ENCODE data around the gene LY86. TPM values are rescaled to one million over a fixed set of nuclear protein-coding genes. Genes with fewer than 3 reads are reported as not detected.

The LY86 gene
- total RNA-seq, 2 donors from 2014 or later: 2.3 TPM; not detected in 1

- no peak for ATAC-seq
- WGBS, 2 donors: 52 to 62% methylated on average over 3 of the region's 3 CpGs
- H3K27ac ChIP-seq: no peak overlapping the region
These were observed 67.8 kb downstream of the LY86 start for GRCh38 chr6:6656287-6656686.

GRCh38 chr6:6657085-6657819 lies 68.7 kb downstream of the LY86 start:
- WGBS, 2 donors: 82 to 87% methylated on average over 8 of the region's 8 CpGs
- ATAC-seq (no peak), DNase-seq (no peak)
- Histone ChIP-seq H3K36me3 (replicated peaks in 1 of 2; ENCODE audit: insufficient read depth in 1 of 2, low read depth in 2 of 2) (no peaks in the 10 kb centered on the region), H3K27me3 (no peaks in the 10 kb centered on the region), H3K9me3 (no peaks in the 10 kb centered on the region), H3K4me3 (no peak overlapping the region), H3K4me1 (no peaks in the 10 kb centered on the region), H3K27ac (no peak overlapping the region)
- intact Hi-C loops (cut with DNase I): no loop called here
- TF ChIP-seq CTCF (IDR thresholded peaks at IDR 0.05) (no peak), POLR2A (IDR thresholded peaks at IDR 0.05) (no peak)

More at GRCh38 chr6:6656287-6656686, 67.8 kb downstream of the LY86 start:
- no peaks in the 10 kb centered on the region for H3K4me1 ChIP-seq
- no peaks in the 10 kb centered on the region for H3K27me3 ChIP-seq
- H3K9me3 ChIP-seq: no peaks in the 10 kb centered on the region
- H3K36me3 ChIP-seq (replicated peaks in 1 of 2; ENCODE audit: insufficient read depth in 1 of 2, low read depth in 2 of 2): no peaks in the 10 kb centered on the region
- no peak for DNase-seq
- intact Hi-C loops (cut with DNase I): no loop called here
- TF ChIP-seq POLR2A (IDR thresholded peaks at IDR 0.05) (no peak), CTCF (IDR thresholded peaks at IDR 0.05) (no peak)
- H3K4me3 ChIP-seq: no peak overlapping the region

GRCh38 chr6:6657820-6658217 lies 69.3 kb downstream of the LY86 start:
- no peak for DNase-seq
- Histone ChIP-seq H3K4me1 (no peaks in the 10 kb centered on the region), H3K36me3 (replicated peaks in 1 of 2; ENCODE audit: insufficient read depth in 1 of 2, low read depth in 2 of 2) (no peaks in the 10 kb centered on the region), H3K27me3 (no peaks in the 10 kb centered on the region), H3K9me3 (no peaks in the 10 kb centered on the region), H3K4me3 (no peak overlapping the region), H3K27ac (no peak overlapping the region)
- no peak for TF ChIP-seq CTCF (IDR thresholded peaks at IDR 0.05)
- TF ChIP-seq POLR2A (IDR thresholded peaks at IDR 0.05): no peak
- ATAC-seq: no peak
- WGBS, 2 donors: 81 to 89% methylated on average over 1 of the region's 1 CpG
- intact Hi-C loops (cut with DNase I): no loop called here

- TF ChIP-seq CTCF (IDR thresholded peaks at IDR 0.05): no peak
- no peak for TF ChIP-seq POLR2A (IDR thresholded peaks at IDR 0.05)
- no peaks in the 10 kb centered on the region for H3K4me1 ChIP-seq
- ATAC-seq (no peak), DNase-seq (peak in 1 of 4 donors; percentile 54)
- no peaks in the 10 kb centered on the region for H3K27me3 ChIP-seq
- intact Hi-C loops (cut with DNase I): no loop called here
- 55 to 68% methylated on average over 7 of the region's 7 CpGs for WGBS, 2 donors
- H3K9me3 ChIP-seq: no peaks in the 10 kb centered on the region
- peak overlapping the region in 1 of 4 donors; percentile 39 for H3K27ac ChIP-seq
- H3K36me3 ChIP-seq (replicated peaks in 1 of 2; ENCODE audit: insufficient read depth in 1 of 2, low read depth in 2 of 2): no peaks in the 10 kb centered on the region
- no peak overlapping the region for H3K4me3 ChIP-seq
These were observed 71.2 kb downstream of the LY86 start for GRCh38 chr6:6659600-6660327.
